Loucy (cell line): Measurements from ENCODE around the gene CST9L.

Experiments used
- H2AFZ ChIP-seq: fragments of 200-600 bp; sonication (generic); 2 replicates; pipeline ENCODE4 v1.6.0; 2016; ENCODE audit warnings: antibody characterized with exemption, mild to moderate bottlenecking, low read length, moderate library complexity
- H3F3A ChIP-seq: fragments of 200-600 bp; 2 replicates; pipeline ENCODE4 v1.6.0; 2016; ENCODE audit warnings: antibody characterized with exemption, low read depth, mild to moderate bottlenecking
- H3K27me3 ChIP-seq: fragments of 200-600 bp; sonication (generic); 2 replicates; pipeline ENCODE4 v1.6.1; 2014; ENCODE audit warnings: low read length, mild to moderate bottlenecking; ENCODE audit not compliant: insufficient read depth, poor library complexity, severe bottlenecking
- H3K36me3 ChIP-seq: fragments of 200-600 bp; sonication (generic); 2 replicates; pipeline ENCODE4 v1.6.1; 2016; ENCODE audit warnings: low read length; ENCODE audit not compliant: insufficient read depth
- H3K4me1 ChIP-seq: fragments of 200-600 bp; sonication (generic); 2 replicates; pipeline ENCODE4 v1.5.1; 2014; ENCODE audit warnings: low read length, mild to moderate bottlenecking; ENCODE audit not compliant: insufficient read depth, poor library complexity, severe bottlenecking
- H3K4me2 ChIP-seq: fragments of 200-600 bp; sonication (generic); 2 replicates; pipeline ENCODE4 v1.6.0; 2014; ENCODE audit warnings: antibody characterized with exemption, low read length, low read depth, mild to moderate bottlenecking; ENCODE audit not compliant: poor library complexity, severe bottlenecking
- H3K4me3 ChIP-seq: fragments of 200-600 bp; sonication (generic); 2 replicates; pipeline ENCODE4 v1.5.1; 2014; ENCODE audit warnings: low read length, mild to moderate bottlenecking, mixed read lengths; ENCODE audit not compliant: poor library complexity, severe bottlenecking
- H3K79me2 ChIP-seq: fragments of 200-600 bp; sonication (generic); 2 replicates; pipeline ENCODE4 v1.6.1; 2014; ENCODE audit warnings: low read length; ENCODE audit not compliant: insufficient read depth
- H3K9ac ChIP-seq: fragments of 200-600 bp; sonication (generic); 2 replicates; pipeline ENCODE4 v1.6.0; 2014; ENCODE audit warnings: mild to moderate bottlenecking, low read depth, low read length, moderate library complexity; ENCODE audit not compliant: poor library complexity, severe bottlenecking
- H3K9me2 ChIP-seq: fragments of 200-600 bp; sonication (generic); replicated peaks from 2 replicates; pipeline ENCODE4 v1.6.1; 2016; ENCODE audit warnings: low read depth, low read length, mixed read lengths
- H3K9me3 ChIP-seq: fragments of 200-600 bp; sonication (generic); 2 replicates; pipeline ENCODE4 v1.6.1; 2014; ENCODE audit warnings: mild to moderate bottlenecking, antibody characterized with exemption, low read length, low read depth; ENCODE audit not compliant: insufficient read depth
- H4K20me1 ChIP-seq: fragments of 200-600 bp; sonication (generic); 2 replicates; pipeline ENCODE4 v1.6.0; 2014; ENCODE audit warnings: antibody characterized with exemption, low read length, mild to moderate bottlenecking; ENCODE audit not compliant: insufficient read depth, poor library complexity, severe bottlenecking
- CTCF ChIP-seq: fragments of 200-600 bp; sonication (generic); conservative IDR thresholded peaks from 2 replicates; pipeline ENCODE4 v1.5.1; 2014; ENCODE audit warnings: mild to moderate bottlenecking, antibody characterized with exemption, low read length
- EZH2phosphoT487 ChIP-seq: fragments of 200-600 bp; IDR thresholded peaks from 2 replicates; pipeline ENCODE4 v1.6.1; 2018; ENCODE audit warnings: antibody characterized with exemption, mild to moderate bottlenecking, moderate library complexity, borderline replicate concordance

Gene CST9L

GRCh38 chr20:23569570-23569969 lies 1.3 kb upstream of the CST9L start:
- no peaks in the 10 kb centered on the region for H3K27me3 ChIP-seq
- H3K9me3 ChIP-seq, result no peaks in the 10 kb centered on the region
- H3K4me2 ChIP-seq, result no peak overlapping the region
- H3K4me3 ChIP-seq, result no peak overlapping the region
- no peaks in the 10 kb centered on the region for H3K4me1 ChIP-seq
- no peak overlapping the region for H2AFZ ChIP-seq
- no peak for TF ChIP-seq CTCF
- TF ChIP-seq EZH2phosphoT487, result no peak
- no peaks in the 10 kb centered on the region for H3K9me2 ChIP-seq
- no peaks in the 10 kb centered on the region for H4K20me1 ChIP-seq
- H3F3A ChIP-seq, result no peaks in the 10 kb centered on the region
- no peaks in the 10 kb centered on the region for H3K79me2 ChIP-seq
- H3K9ac ChIP-seq, result no peak overlapping the region
- no peaks in the 10 kb centered on the region for H3K36me3 ChIP-seq

GRCh38 chr20:23568971-23569330 lies 667 bp upstream of the CST9L start:
- H3K4me3 ChIP-seq, result no peak overlapping the region
- no peaks in the 10 kb centered on the region for H3K79me2 ChIP-seq
- TF ChIP-seq EZH2phosphoT487 (no peak), CTCF (no peak)
- H2AFZ ChIP-seq, result no peak overlapping the region
- no peaks in the 10 kb centered on the region for H3K9me3 ChIP-seq
- no peaks in the 10 kb centered on the region for H3F3A ChIP-seq
- no peak overlapping the region for H3K4me2 ChIP-seq
- H3K27me3 ChIP-seq, result no peaks in the 10 kb centered on the region
- no peak overlapping the region for H3K9ac ChIP-seq
- H3K4me1 ChIP-seq, result no peaks in the 10 kb centered on the region
- no peaks in the 10 kb centered on the region for H4K20me1 ChIP-seq
- H3K36me3 ChIP-seq, result no peaks in the 10 kb centered on the region
- H3K9me2 ChIP-seq, result no peaks in the 10 kb centered on the region

GRCh38 chr20:23566199-23566932 lies 1.9 kb downstream of the CST9L start:
- no peaks in the 10 kb centered on the region for H4K20me1 ChIP-seq
- no peaks in the 10 kb centered on the region for H3K79me2 ChIP-seq
- H3K27me3 ChIP-seq, result no peaks in the 10 kb centered on the region
- H3K9me3 ChIP-seq, result peaks cover 3% of the 10 kb centered on the region; the same call in 1 of the 2 replicates
- no peak for TF ChIP-seq EZH2phosphoT487
- H3K9me2 ChIP-seq, result no peaks in the 10 kb centered on the region
- H3F3A ChIP-seq, result no peaks in the 10 kb centered on the region
- no peak overlapping the region for H2AFZ ChIP-seq
- no peak overlapping the region for H3K4me3 ChIP-seq
- no peak overlapping the region for H3K4me2 ChIP-seq
- no peak overlapping the region for H3K9ac ChIP-seq
- H3K36me3 ChIP-seq, result no peaks in the 10 kb centered on the region
- no peaks in the 10 kb centered on the region for H3K4me1 ChIP-seq
